HEK293T (cell line): ENCODE measurements around the gene LAMA5.

ENCODE experiments used
- CTBP1 ChIP-seq: fragments of 450-650 bp; IDR thresholded peaks from 2 replicates; pipeline ENCODE4 v1.6.1; 2016; ENCODE audit warnings: borderline replicate concordance
- ELF4 ChIP-seq: fragments of 450-650 bp; IDR thresholded peaks from 2 replicates; pipeline ENCODE4 v1.6.1; 2017; ENCODE audit warnings: antibody characterized with exemption
- FOXK2 ChIP-seq: fragments of 450-650 bp; IDR thresholded peaks from 2 replicates; pipeline ENCODE4 v1.6.1; 2016; ENCODE audit warnings: mild to moderate bottlenecking
- FOXM1 ChIP-seq: fragments of 450-650 bp; IDR thresholded peaks from 2 replicates; pipeline ENCODE4 v1.6.1; 2017; ENCODE audit warnings: mild to moderate bottlenecking, borderline replicate concordance
- HDGF ChIP-seq: fragments of 450-650 bp; IDR thresholded peaks from 2 replicates; pipeline ENCODE4 v1.6.1; 2017; ENCODE audit warnings: antibody characterized with exemption, borderline replicate concordance
- L3MBTL2 ChIP-seq: fragments of 450-650 bp; conservative IDR thresholded peaks from 2 replicates; pipeline ENCODE4 v1.6.1; 2016; ENCODE audit warnings: mild to moderate bottlenecking
- LEF1 ChIP-seq: fragments of 450-650 bp; IDR thresholded peaks from 2 replicates; pipeline ENCODE4 v1.6.1; 2017; ENCODE audit warnings: mild to moderate bottlenecking, borderline replicate concordance
- NFRKB ChIP-seq: fragments of 450-650 bp; IDR thresholded peaks from 2 replicates; pipeline ENCODE4 v1.6.1; 2016; ENCODE audit warnings: mild to moderate bottlenecking, moderate library complexity
- SP1 ChIP-seq: fragments of 450-650 bp; IDR thresholded peaks from 2 replicates; pipeline ENCODE4 v1.6.1; 2017
- TARDBP ChIP-seq: fragments of 450-650 bp; IDR thresholded peaks from 2 replicates; pipeline ENCODE4 v1.6.1; 2016

GRCh38 chr20:62288535-62289105, 78.5 kb downstream of the LAMA5 start:
- TF ChIP-seq L3MBTL2 (no peak), SP1 (no peak), FOXM1 (no peak), LEF1 (no peak), FOXK2 (no peak), CTBP1 (no peak), HDGF (no peak), NFRKB (no peak), TARDBP (no peak), ELF4 (no peak)
